Putamen (tissue), 1 donor: ENCODE data around the gene PATE1.

Experiments
- DNase-seq: peaks from one replicate; pipeline ENCODE4 v3.0.0-alpha.2; 2016; ENCODE audit warnings: low spot score

PATE1 gene

GRCh38 chr11:125790825-125791224, 44.7 kb downstream of the PATE1 start:
- DNase-seq: no peak

GRCh38 chr11:125797641-125798040, 51.6 kb downstream of the PATE1 start:
- no peak for DNase-seq
